ENCODE results near the gene CD86.

- no peak for TF ChIP-seq CTCF (IDR thresholded peaks at IDR 0.05; ENCODE audit: insufficient read depth, low read length, poor library complexity, severe bottlenecking)
- TF ChIP-seq EZH2phosphoT487 (conservative IDR thresholded peaks at IDR 0.05; ENCODE audit: low read length): no peak
These were observed 43.4 kb downstream of the CD86 start for GRCh38 chr3:122098611-122099010.
